HepG2 (cell line): ENCODE measurements around the gene HECTD3.

ENCODE experiments used
- EZH2 ChIP-seq: conservative IDR thresholded peaks from 2 replicates; pipeline ENCODE4 v1.6.1; 2012; ENCODE audit warnings: mild to moderate bottlenecking, low read depth, low read length, moderate library complexity
- HNF1B ChIP-seq: sonication (generic); formaldehyde crosslinking; IDR thresholded peaks from 2 replicates; pipeline ENCODE4 v1.5.1; 2020; ENCODE audit warnings: mild to moderate bottlenecking, moderate library complexity, missing genetic modification reagents
- ZNF792 ChIP-seq: IDR thresholded peaks from 2 replicates; pipeline ENCODE4 v1.6.1; 2016
- ZZZ3 ChIP-seq: sonication (generic); formaldehyde crosslinking; IDR thresholded peaks from 2 replicates; pipeline ENCODE4 v1.4.0; 2020; ENCODE audit warnings: missing genetic modification reagents, mild to moderate bottlenecking, borderline replicate concordance

DNA sequence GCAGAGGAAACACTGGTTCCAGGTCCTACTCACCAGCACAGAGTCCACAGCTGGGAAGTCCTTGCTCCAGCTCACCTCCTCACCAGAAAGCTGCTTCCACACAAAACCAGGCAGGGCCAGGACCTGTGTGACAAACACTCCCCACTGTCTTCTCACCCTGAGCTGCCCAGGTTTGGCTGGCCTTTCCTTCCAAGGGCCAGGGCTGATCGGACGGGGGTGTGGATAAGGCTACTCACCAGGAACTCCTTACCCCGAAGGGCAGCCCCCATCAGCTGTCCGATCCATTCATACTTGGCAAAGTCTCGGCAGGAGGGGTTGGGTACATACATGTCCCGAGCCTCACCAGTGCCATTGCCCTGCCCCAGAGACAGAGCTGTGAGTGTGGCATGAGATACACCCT lies 5.4 kb downstream of the HECTD3 start:
- TF ChIP-seq ZNF792 (no peak), EZH2 (no peak), HNF1B (CRISPR knock-in tag) (no peak), ZZZ3 (CRISPR knock-in tag) (no peak)
